Measurements from ENCODE around the gene CYSLTR2. TPM values are rescaled to one million over a fixed set of nuclear protein-coding genes. Genes with fewer than 3 reads are reported as not detected.

CYSLTR2 gene
- total and polyA plus RNA-seq, 2 donors (not counting 1 experiment from before 2014, with no cell fraction given): 0.09 TPM; not detected in 1

DNA sequence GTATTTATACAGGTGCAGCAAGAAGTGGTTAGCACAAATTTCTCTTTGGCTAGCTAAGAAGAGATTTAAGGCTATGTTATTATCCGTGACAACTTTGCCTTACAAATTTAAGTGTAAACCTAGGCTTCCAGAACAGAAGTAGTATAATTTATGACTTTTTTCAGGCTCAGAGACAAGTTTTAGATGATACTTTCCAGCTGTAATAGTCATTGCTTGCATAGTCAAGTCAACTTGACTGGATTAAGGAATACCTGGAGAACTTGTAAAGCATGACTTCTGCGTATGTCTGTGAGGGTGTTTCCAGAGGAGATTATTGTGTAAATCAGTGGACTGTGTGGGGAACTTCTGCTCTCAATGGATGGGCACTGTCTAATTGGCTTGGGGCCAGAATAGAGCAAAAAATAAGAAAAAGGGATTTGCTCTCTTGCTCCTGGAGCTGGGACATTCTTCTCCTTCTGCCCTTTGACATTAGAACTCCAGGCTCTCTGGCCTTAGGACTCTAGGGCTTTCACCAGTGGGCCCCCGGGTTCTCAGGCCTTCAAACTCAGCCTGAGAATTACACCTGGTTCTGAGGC is 33.0 kb downstream of the CYSLTR2 start:
- no peak overlapping the region for H3K27ac Mint-ChIP-seq

DNA sequence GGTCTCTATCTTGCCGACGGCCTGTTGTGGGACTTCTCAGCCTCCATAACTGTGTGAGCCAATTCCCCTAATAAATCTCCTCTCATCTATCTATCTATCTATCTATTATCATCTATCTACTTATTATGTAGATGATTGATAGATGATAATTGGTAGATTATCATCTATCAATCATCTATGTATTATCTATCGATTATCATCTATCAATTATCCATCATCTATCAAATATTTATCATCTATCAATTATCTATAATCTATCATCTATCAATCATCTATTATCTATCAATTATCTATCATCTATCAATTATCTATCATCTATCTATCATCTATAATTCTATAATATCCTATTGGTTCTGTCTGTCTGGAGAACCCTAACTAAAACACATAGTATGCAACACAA is 33.5 kb downstream of the CYSLTR2 start:
- Histone ChIP-seq H4K20me1 (ENCODE audit: control insufficient read depth, insufficient read depth, low read length, poor library complexity, severe bottlenecking) (no peaks in the 10 kb centered on the region), H3K4me1 (ENCODE audit: control insufficient read depth in 2 of 2, insufficient read depth in 2 of 2, low read length in 2 of 2) (no peaks in the 10 kb centered on the region), H3K4me3 (ENCODE audit: control extremely low read depth in 1 of 5, extremely low read depth in 1 of 5, insufficient read depth in 1 of 5, low read depth in 2 of 5, low read length in 4 of 5) (no peak overlapping the region), H3K9me3 (ENCODE audit: control extremely low read depth in 1 of 3, control insufficient read depth in 2 of 3, insufficient read depth in 1 of 3, low read length in 2 of 3) (peaks cover 0 to 2% (median 0%) of the 10 kb centered on the region in 3 donors), H3K9ac (ENCODE audit: low read length) (no peak overlapping the region), H3K4me2 (replicated peaks; ENCODE audit: low read depth, low read length, poor library complexity, severe bottlenecking) (no peak overlapping the region), H3K36me3 (replicated peaks in 1 of 2; ENCODE audit: control extremely low read depth in 1 of 2, control insufficient read depth in 1 of 2, extremely low read depth in 1 of 2, insufficient read depth in 2 of 2, low read length in 1 of 2) (no peaks in the 10 kb centered on the region), H3K27me3 (replicated peaks in 1 of 4; ENCODE audit: control extremely low read depth in 1 of 4, control insufficient read depth in 3 of 4, insufficient read depth in 4 of 4, low read length in 3 of 4) (no peaks in the 10 kb centered on the region), H2AFZ (ENCODE audit: insufficient read depth, low read depth, low read length, poor library complexity, severe bottlenecking) (no peak overlapping the region), H3K79me2 (ENCODE audit: control insufficient read depth, insufficient read depth, low read length) (no peaks in the 10 kb centered on the region), H3K27ac (ENCODE audit: low read length in 2 of 2) (no peak overlapping the region)
- H3K4me1 Mint-ChIP-seq: no peaks in the 10 kb centered on the region
- CTCF ChIA-PET: no interaction called here
- H3K4me3 Mint-ChIP-seq: no peak overlapping the region
- whole genome bisulfite sequencing (ENCODE audit: insufficient coverage): no CpG with 5 or more reads among the region's 3 CpGs
- POLR2A ChIA-PET: no interaction called here
- intact Hi-C loops (cut with micrococcal nuclease): no loop called here
- H3K27me3 Mint-ChIP-seq: peaks cover 12% of the 10 kb centered on the region
- H3K9me3 Mint-ChIP-seq (ENCODE audit: insufficient read depth): no peaks in the 10 kb centered on the region
- no peak overlapping the region for H3K27ac Mint-ChIP-seq
- DNase-seq: no peak
- ATAC-seq (ENCODE audit: low read depth): no peak
- TF ChIP-seq, protein P1, sequence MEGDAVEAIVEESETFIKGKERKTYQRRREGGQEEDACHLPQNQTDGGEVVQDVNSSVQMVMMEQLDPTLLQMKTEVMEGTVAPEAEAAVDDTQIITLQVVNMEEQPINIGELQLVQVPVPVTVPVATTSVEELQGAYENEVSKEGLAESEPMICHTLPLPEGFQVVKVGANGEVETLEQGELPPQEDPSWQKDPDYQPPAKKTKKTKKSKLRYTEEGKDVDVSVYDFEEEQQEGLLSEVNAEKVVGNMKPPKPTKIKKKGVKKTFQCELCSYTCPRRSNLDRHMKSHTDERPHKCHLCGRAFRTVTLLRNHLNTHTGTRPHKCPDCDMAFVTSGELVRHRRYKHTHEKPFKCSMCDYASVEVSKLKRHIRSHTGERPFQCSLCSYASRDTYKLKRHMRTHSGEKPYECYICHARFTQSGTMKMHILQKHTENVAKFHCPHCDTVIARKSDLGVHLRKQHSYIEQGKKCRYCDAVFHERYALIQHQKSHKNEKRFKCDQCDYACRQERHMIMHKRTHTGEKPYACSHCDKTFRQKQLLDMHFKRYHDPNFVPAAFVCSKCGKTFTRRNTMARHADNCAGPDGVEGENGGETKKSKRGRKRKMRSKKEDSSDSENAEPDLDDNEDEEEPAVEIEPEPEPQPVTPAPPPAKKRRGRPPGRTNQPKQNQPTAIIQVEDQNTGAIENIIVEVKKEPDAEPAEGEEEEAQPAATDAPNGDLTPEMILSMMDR (IDR thresholded peaks at IDR 0.05): no peak
- TF ChIP-seq EZH2 (IDR thresholded peaks at IDR 0.05; ENCODE audit: borderline replicate concordance, insufficient read depth, low read depth, low read length, poor library complexity, severe bottlenecking): no peak

More for the DNA sequence above, 33.0 kb downstream of the CYSLTR2 start:
- no peaks in the 10 kb centered on the region for H3K4me1 ChIP-seq (ENCODE audit: control insufficient read depth in 2 of 2, insufficient read depth in 2 of 2, low read length in 2 of 2)
- no peak overlapping the region for H2AFZ ChIP-seq (ENCODE audit: insufficient read depth, low read depth, low read length, poor library complexity, severe bottlenecking)
- intact Hi-C loops (cut with micrococcal nuclease): no loop called here
- H3K27me3 ChIP-seq (replicated peaks in 1 of 4; ENCODE audit: control extremely low read depth in 1 of 4, control insufficient read depth in 3 of 4, insufficient read depth in 4 of 4, low read length in 3 of 4): no peaks in the 10 kb centered on the region
- POLR2A ChIA-PET: no interaction called here
- H3K36me3 ChIP-seq (replicated peaks in 1 of 2; ENCODE audit: control extremely low read depth in 1 of 2, control insufficient read depth in 1 of 2, extremely low read depth in 1 of 2, insufficient read depth in 2 of 2, low read length in 1 of 2): no peaks in the 10 kb centered on the region
- H3K9ac ChIP-seq (ENCODE audit: low read length): no peak overlapping the region
- Mint-ChIP-seq H3K4me3 (no peak overlapping the region), H3K27me3 (peaks cover 8% of the 10 kb centered on the region), H3K9me3 (ENCODE audit: insufficient read depth) (no peaks in the 10 kb centered on the region), H3K4me1 (no peaks in the 10 kb centered on the region)
- no peaks in the 10 kb centered on the region for H4K20me1 ChIP-seq (ENCODE audit: control insufficient read depth, insufficient read depth, low read length, poor library complexity, severe bottlenecking)
- H3K79me2 ChIP-seq (ENCODE audit: control insufficient read depth, insufficient read depth, low read length): no peaks in the 10 kb centered on the region
- H3K4me2 ChIP-seq (replicated peaks; ENCODE audit: low read depth, low read length, poor library complexity, severe bottlenecking): no peak overlapping the region
- DNase-seq: no peak
- CTCF ChIA-PET: no interaction called here
- H3K27ac ChIP-seq (ENCODE audit: low read length in 2 of 2): no peak overlapping the region
- WGBS (ENCODE audit: insufficient coverage): 98% methylated on average over 3 of the region's 3 CpGs
- no peak overlapping the region for H3K4me3 ChIP-seq (ENCODE audit: control extremely low read depth in 1 of 5, extremely low read depth in 1 of 5, insufficient read depth in 1 of 5, low read depth in 2 of 5, low read length in 4 of 5)
- ATAC-seq (ENCODE audit: low read depth): no peak
- TF ChIP-seq EZH2 (IDR thresholded peaks at IDR 0.05; ENCODE audit: borderline replicate concordance, insufficient read depth, low read depth, low read length, poor library complexity, severe bottlenecking): no peak
- TF ChIP-seq, protein P1 (IDR thresholded peaks at IDR 0.05): no peak
- peaks cover 0 to 2% (median 0%) of the 10 kb centered on the region in 3 donors for H3K9me3 ChIP-seq (ENCODE audit: control extremely low read depth in 1 of 3, control insufficient read depth in 2 of 3, insufficient read depth in 1 of 3, low read length in 2 of 3)

All from B cell (primary cell).